Pancreas (tissue), 10 donors: ENCODE results near the gene PPP1R2. TPM values are rescaled to one million over a fixed set of nuclear protein-coding genes. Genes with fewer than 3 reads are reported as not detected.

ENCODE experiments used
- ATAC-seq, 4 donors: fragments of 200-7000 bp; cut with Tn5 transposase; one replicate each; pipeline versions ENCODE4 v1.8.0 to v1.9.1; 2020; ENCODE audit warnings: mild to moderate bottlenecking in 4 of 4, moderate library complexity in 4 of 4
- DNase-seq, 6 donors: peaks; one replicate each; pipeline ENCODE4 v3.0.0-alpha.2; 2020
- FAIRE-seq: peaks from 2 replicates; lab custom pipeline; 2012; peaks lifted over from hg19 to GRCh38; lab: Jason Lieb, UNC
- H3K27ac ChIP-seq, 4 donors: fragments of 200-600 bp; sonication (generic); 1 replicate in 3 of 4; 2 replicates in 1 of 4; pipeline versions ENCODE4 v1.5.0 to v1.8.0; 2020
- H3K27me3 ChIP-seq, 4 donors: fragments of 200-600 bp; one replicate each; pipeline ENCODE4 v1.8.0; 2021
- H3K36me3 ChIP-seq, 3 donors: fragments of 200-600 bp; sonication (generic) in 1 of 3; one replicate each; pipeline versions ENCODE4 v1.5.0 to v1.8.0; 2020 to 2021
- H3K4me1 ChIP-seq, 3 donors: fragments of 200-600 bp; one replicate each; pipeline ENCODE4 v1.8.0; 2021
- H3K4me3 ChIP-seq, 4 donors: fragments of 200-600 bp; sonication (generic) in 2 of 4; one replicate each; pipeline versions ENCODE4 v1.5.0 to v1.8.0; 2020 to 2021
- H3K9me3 ChIP-seq, 4 donors: fragments of 200-600 bp; one replicate each; pipeline ENCODE4 v1.8.0; 2021
- WGBS, 2 donors: extraction: QIAGEN DNeasy Blood & Tissue Kit; methylation state at CpG; one replicate each; pipeline ENCODE4 v1.1.7; 2013; 5-methylcytosine and 5-hydroxymethylcytosine counted together
- intact Hi-C, 3 donors: fragments of 100-400 bp; cut with DNase I; formaldehyde crosslinking; loops; one replicate each; pipeline versions ENCODE4 v1.11.1 to v1.14.2; 2022
- polyA plus RNA-seq, 2 donors: library from polyadenylated mRNA; stranded (reverse); fragments of 200-250 nt; gene quantifications; one replicate each; pipeline ENCODE4 v1.2.3, GENCODE V29; 2013
- total RNA-seq, 6 donors: library from RNA; stranded (reverse); fragmentation: NEBNext Ultra II Directional in 4 of 6; extraction: Animal tissue kit (Norgen Biotek cat#: 25700) in 4 of 6; gene quantifications; one replicate each; pipeline versions ENCODE4 v1.2.1 to v1.2.4, GENCODE V29; 2021 to 2023
- TF ChIP-seq, protein P1 (sequence below), 4 donors: fragments of 200-600 bp; sonication (generic) in 3 of 4; IDR thresholded peaks; one replicate each; pipeline versions ENCODE4 v1.5.0 to v1.8.0; 2021; ENCODE audit warnings: antibody characterized with exemption in 4 of 4
- donor health status: healthy with polysubstance abuse.
- donor health status: DM: no; HTN: no; CAD: no; lungs with moderate emphysema.
- donor health status: DM: no; HTN: no; CAD: no.
- donor health status: control.
- donor health status: control.
- donor health status: Bipolar disorder and iron deficiency.
- donor health status: DM: yes; HTN: yes; CAD: no.
- donor health status: DM: no; HTN: no; CAD: no.
- donor health status: DM: no; HTN: no; CAD: no.
- donor health status: DM: yes; HTN: yes; CAD: no.

PPP1R2 gene
- total and polyA plus RNA-seq, 8 donors, result 9.5 to 26.0 (median 16.0) TPM

DNA sequence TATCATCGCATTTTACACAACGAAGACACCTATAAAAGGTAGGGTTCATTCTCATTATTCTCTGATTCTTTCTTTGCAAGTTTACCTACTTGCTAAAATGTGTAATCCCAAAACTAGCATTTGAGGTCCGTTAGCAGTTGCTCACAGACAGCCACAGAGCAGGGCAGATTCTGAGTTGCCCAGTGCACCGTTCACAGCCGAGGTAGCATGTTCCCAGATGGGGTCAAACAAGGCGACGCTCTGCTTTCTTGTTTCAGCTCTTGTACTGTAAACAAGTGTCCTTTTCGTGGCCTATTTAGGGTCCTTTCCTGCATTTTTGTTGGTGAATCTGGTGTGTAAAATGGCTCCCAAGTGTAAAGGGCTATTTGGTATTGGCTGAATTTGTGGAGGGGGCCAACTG, 3.1 kb downstream of the PPP1R2 start:
- intact Hi-C loops, result no loop called here
- ATAC-seq (no peak), DNase-seq (no peak), FAIRE-seq (no peak)
- H3K36me3 ChIP-seq, result no peaks in the 10 kb centered on the region
- TF ChIP-seq, protein P1, sequence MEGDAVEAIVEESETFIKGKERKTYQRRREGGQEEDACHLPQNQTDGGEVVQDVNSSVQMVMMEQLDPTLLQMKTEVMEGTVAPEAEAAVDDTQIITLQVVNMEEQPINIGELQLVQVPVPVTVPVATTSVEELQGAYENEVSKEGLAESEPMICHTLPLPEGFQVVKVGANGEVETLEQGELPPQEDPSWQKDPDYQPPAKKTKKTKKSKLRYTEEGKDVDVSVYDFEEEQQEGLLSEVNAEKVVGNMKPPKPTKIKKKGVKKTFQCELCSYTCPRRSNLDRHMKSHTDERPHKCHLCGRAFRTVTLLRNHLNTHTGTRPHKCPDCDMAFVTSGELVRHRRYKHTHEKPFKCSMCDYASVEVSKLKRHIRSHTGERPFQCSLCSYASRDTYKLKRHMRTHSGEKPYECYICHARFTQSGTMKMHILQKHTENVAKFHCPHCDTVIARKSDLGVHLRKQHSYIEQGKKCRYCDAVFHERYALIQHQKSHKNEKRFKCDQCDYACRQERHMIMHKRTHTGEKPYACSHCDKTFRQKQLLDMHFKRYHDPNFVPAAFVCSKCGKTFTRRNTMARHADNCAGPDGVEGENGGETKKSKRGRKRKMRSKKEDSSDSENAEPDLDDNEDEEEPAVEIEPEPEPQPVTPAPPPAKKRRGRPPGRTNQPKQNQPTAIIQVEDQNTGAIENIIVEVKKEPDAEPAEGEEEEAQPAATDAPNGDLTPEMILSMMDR (IDR thresholded peaks at IDR 0.05), result no peak
- 79 to 80% methylated on average over 8 of the region's 8 CpGs for WGBS, 2 donors
- no peaks in the 10 kb centered on the region for H3K9me3 ChIP-seq
- no peak overlapping the region for H3K27ac ChIP-seq
- H3K4me3 ChIP-seq, result no peak overlapping the region
- H3K27me3 ChIP-seq, result no peaks in the 10 kb centered on the region
- H3K4me1 ChIP-seq, result peaks cover 14 to 26% (median 24%) of the 10 kb centered on the region in 3 donors

DNA sequence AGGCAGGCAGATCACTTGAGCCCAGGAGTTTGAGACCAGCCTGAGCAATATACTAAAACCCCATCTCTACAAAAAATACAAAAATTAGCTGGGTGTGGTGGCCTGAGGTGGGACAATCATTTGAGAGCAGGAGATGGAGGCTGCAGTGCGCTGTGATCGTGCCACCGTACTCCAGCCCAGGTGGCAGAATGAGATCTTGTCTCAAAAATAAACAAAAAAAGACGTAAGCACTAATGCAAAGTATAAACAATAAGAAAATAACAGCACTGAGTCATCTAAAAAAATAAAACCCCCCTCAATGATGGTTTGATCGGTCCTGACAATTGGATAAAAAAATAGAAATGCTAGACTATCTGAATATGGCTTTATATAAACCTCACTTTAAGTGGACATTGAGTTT, 3.6 kb downstream of the PPP1R2 start:
- 84 to 88% methylated on average over 5 of the region's 5 CpGs for WGBS, 2 donors
- peaks cover 14 to 28% (median 24%) of the 10 kb centered on the region in 3 donors for H3K4me1 ChIP-seq
- no peak overlapping the region for H3K4me3 ChIP-seq
- no peaks in the 10 kb centered on the region for H3K27me3 ChIP-seq
- intact Hi-C loops, result no loop called here
- no peaks in the 10 kb centered on the region for H3K36me3 ChIP-seq
- DNase-seq (no peak), FAIRE-seq (no peak), ATAC-seq (no peak)
- no peaks in the 10 kb centered on the region for H3K9me3 ChIP-seq
- H3K27ac ChIP-seq, result no peak overlapping the region
- TF ChIP-seq, protein P1 (IDR thresholded peaks at IDR 0.05), result no peak

DNA sequence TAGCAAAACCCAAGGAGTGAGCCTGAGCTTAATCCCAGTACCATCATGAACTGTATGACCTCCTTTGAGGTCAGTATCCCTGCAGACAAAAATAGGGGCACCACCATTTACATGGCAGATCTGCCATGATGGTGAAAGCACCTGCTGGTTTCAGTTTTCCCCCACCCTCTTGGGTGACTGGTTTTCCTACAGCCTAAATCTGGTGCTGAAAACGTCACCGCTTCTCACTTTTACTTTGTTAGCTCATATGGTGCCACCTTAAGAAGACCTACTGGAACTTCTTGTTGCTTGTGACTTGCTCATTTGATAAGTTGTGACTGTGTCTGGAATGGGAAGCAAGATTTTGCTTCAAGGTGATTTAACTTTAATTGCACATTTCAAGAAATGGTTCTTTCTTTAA, 5.1 kb downstream of the PPP1R2 start:
- intact Hi-C loops, result no loop called here
- 80 to 82% methylated on average over 2 of the region's 2 CpGs for WGBS, 2 donors
- ATAC-seq (no peak), DNase-seq (no peak), FAIRE-seq (no peak)
- Histone ChIP-seq H3K27ac (no peak overlapping the region), H3K9me3 (no peaks in the 10 kb centered on the region), H3K36me3 (no peaks in the 10 kb centered on the region), H3K4me3 (no peak overlapping the region), H3K27me3 (no peaks in the 10 kb centered on the region), H3K4me1 (peaks cover 14 to 30% (median 24%) of the 10 kb centered on the region in 3 donors)
- TF ChIP-seq, protein P1 (IDR thresholded peaks at IDR 0.05), result no peak

DNA sequence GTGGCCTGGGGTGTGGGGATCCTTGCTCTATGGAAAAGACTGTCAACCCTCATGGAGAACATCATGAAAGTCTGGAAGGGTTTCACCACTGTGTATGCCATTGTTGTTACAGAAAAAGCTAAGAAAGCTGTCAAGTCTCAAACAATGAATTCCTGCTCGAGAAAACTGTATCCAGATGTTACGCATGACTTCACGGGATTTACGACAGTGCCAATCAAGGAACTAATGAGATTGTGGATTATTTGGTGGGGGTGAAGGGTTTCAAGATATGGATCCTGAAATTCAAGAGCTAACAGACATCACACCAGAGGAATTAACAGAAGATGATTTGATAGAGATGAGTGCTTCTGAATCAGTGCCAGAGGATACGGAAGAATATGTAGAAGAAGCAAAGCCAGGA, 7.8 kb downstream of the PPP1R2 start:
- TF ChIP-seq, protein P1 (IDR thresholded peaks at IDR 0.05), result no peak
- Histone ChIP-seq H3K27me3 (no peaks in the 10 kb centered on the region), H3K27ac (no peak overlapping the region), H3K9me3 (no peaks in the 10 kb centered on the region), H3K4me1 (peaks cover 0 to 14% (median 12%) of the 10 kb centered on the region in 3 donors), H3K36me3 (no peaks in the 10 kb centered on the region), H3K4me3 (no peak overlapping the region)
- no peak for DNase-seq
- intact Hi-C loops, result no loop called here
- FAIRE-seq, result no peak
- no peak for ATAC-seq
- WGBS, 2 donors, result 92 to 94% methylated on average over 5 of the region's 5 CpGs

DNA sequence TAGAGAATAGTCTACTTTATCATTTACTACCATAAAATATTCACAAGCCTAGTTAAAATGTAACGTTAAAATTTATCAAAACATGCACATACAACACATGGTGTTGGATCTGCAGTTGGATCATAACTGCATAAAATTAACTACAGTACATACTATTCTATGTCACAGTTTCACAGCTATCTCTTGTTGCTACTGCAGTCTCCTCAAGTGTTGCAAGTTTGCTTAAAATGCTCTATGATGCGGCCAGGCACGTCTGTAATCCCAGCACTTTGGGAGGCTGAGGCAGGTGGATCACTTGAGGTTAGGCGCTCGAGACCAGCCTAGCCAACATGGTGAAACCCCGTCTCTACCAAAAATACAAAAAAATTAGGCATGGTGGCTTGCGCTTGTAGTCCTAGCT, 10.3 kb downstream of the PPP1R2 start:
- no peak for FAIRE-seq
- no peak for DNase-seq
- H3K36me3 ChIP-seq, result no peaks in the 10 kb centered on the region
- 80 to 85% methylated on average over 7 of the region's 7 CpGs for WGBS, 2 donors
- TF ChIP-seq, protein P1 (IDR thresholded peaks at IDR 0.05), result no peak
- no peak overlapping the region for H3K4me3 ChIP-seq
- no peak overlapping the region for H3K27ac ChIP-seq
- no peak for ATAC-seq
- H3K4me1 ChIP-seq, result peaks cover 0 to 4% (median 0%) of the 10 kb centered on the region in 3 donors
- H3K27me3 ChIP-seq, result no peaks in the 10 kb centered on the region
- H3K9me3 ChIP-seq, result no peaks in the 10 kb centered on the region
- intact Hi-C loops, result no loop called here
